HepG2 (cell line): ENCODE results near the gene DGAT2. TPM values are rescaled to one million over a fixed set of nuclear protein-coding genes. Genes with fewer than 3 reads are reported as not detected.

Experiments
- ATAC-seq: fragments of 200-7000 bp; cut with Tn5 transposase; 3 replicates; pipeline ENCODE4 v1.9.1; 2020; ENCODE audit warnings: mild to moderate bottlenecking, moderate library complexity
- BruUV-seq: library from RNA; stranded (reverse); fragments of 400-500 nt; replicated peaks from 2 replicates; lab custom pipeline; 2021; lab: Mats Ljungman, UMichigan
- CTCF ChIA-PET: fragments of 300-600 bp; formaldehyde crosslinking; extraction: SDS; loops from one replicate; lab custom pipeline; 2021; ENCODE audit warnings: low total read pairs, inconsistent platforms, low intra/inter-chr PET ratio; lab: Yijun Ruan, JAX
- POLR2A ChIA-PET: fragments of 350-600 bp; sonication (Branson Sonifier 250); formaldehyde crosslinking; loops from one replicate; lab custom pipeline; 2020; ENCODE audit warnings: antibody characterized with exemption, inconsistent platforms; lab: Yijun Ruan, JAX
- DNase-seq: peaks from one replicate; pipeline ENCODE4 v3.0.0-alpha.2; 2015; ENCODE audit warnings: low spot score
- FAIRE-seq: peaks from 3 replicates; lab custom pipeline; 2011; peaks lifted over from hg19 to GRCh38; lab: Jason Lieb, UNC
- H2AFZ ChIP-seq: one replicate; pipeline ENCODE4 v1.6.1; 2011; ENCODE audit warnings: low read length, inconsistent platforms
- H3K27ac ChIP-seq: fragments of 300-600 bp; 3 replicates; pipeline ENCODE4 v1.8.0; 2011; ENCODE audit warnings: mixed run types, mild to moderate bottlenecking, mixed read lengths, low read length, inconsistent platforms; ENCODE audit not compliant: insufficient read depth; ENCODE audit errors: extremely low read length
- H3K27me3 ChIP-seq, 2 experiments: fragments of 200-600 bp in 1 of 2; 2 replicates in 1 of 2; 3 replicates in 1 of 2; pipeline versions ENCODE4 v1.6.0 to v1.8.0; 2011; ENCODE audit warnings: low read length in 2 of 2, mild to moderate bottlenecking in 2 of 2, moderate library complexity in 2 of 2, inconsistent platforms in 1 of 2; ENCODE audit not compliant: insufficient read depth in 2 of 2, control insufficient read depth in 1 of 2
- H3K36me3 ChIP-seq, 2 experiments: fragments of 200-600 bp in 1 of 2; replicated peaks in 1 of 2; 2 replicates in 1 of 2; 3 replicates in 1 of 2; pipeline versions ENCODE4 v1.5.1 to v1.8.0; 2011; ENCODE audit warnings: low read length in 2 of 2, inconsistent platforms in 1 of 2; ENCODE audit not compliant: insufficient read depth in 2 of 2, control insufficient read depth in 1 of 2
- H3K4me1 ChIP-seq: 2 replicates; pipeline ENCODE4 v1.5.1; 2012; ENCODE audit warnings: low read length, inconsistent platforms; ENCODE audit not compliant: insufficient read depth
- H3K4me2 ChIP-seq: 2 replicates; pipeline ENCODE4 v1.6.0; 2011; ENCODE audit warnings: low read depth, low read length, inconsistent platforms
- H3K4me3 ChIP-seq, 3 experiments: fragments of 200-600 bp in 1 of 3; sonication (generic), shearing (Covaris generic) in 1 of 3; replicated peaks in 1 of 3; 2 replicates each; pipeline ENCODE4 v1.5.1; 2011 to 2016; ENCODE audit warnings: low read length in 3 of 3, inconsistent platforms in 2 of 3, low read depth in 2 of 3, mild to moderate bottlenecking in 2 of 3, control low read depth in 1 of 3, mixed read lengths in 1 of 3; ENCODE audit not compliant: insufficient read depth in 1 of 3
- H3K79me2 ChIP-seq: one replicate; pipeline ENCODE4 v1.6.1; 2011; ENCODE audit warnings: low read length, inconsistent platforms; ENCODE audit not compliant: insufficient read depth
- H3K9ac ChIP-seq: 2 replicates; pipeline ENCODE4 v1.6.0; 2011; ENCODE audit warnings: mild to moderate bottlenecking, low read depth, low read length, inconsistent platforms; ENCODE audit not compliant: insufficient read depth
- H3K9me3 ChIP-seq: 2 replicates; pipeline ENCODE4 v1.5.1; 2012; ENCODE audit warnings: mild to moderate bottlenecking, low read length
- H4K20me1 ChIP-seq: 2 replicates; pipeline ENCODE4 v1.6.0; 2011; ENCODE audit warnings: inconsistent platforms, mild to moderate bottlenecking, low read length, moderate library complexity; ENCODE audit not compliant: insufficient read depth
- CEBPG ChIP-seq: IDR thresholded peaks from 2 replicates; pipeline ENCODE4 v1.6.1; 2016
- HOXA7 ChIP-seq: sonication (generic); formaldehyde crosslinking; IDR thresholded peaks from 2 replicates; pipeline ENCODE4 v1.8.1; 2022; ENCODE audit warnings: mild to moderate bottlenecking, missing genetic modification reagents, moderate library complexity
- HOXD1 ChIP-seq: sonication (generic); formaldehyde crosslinking; IDR thresholded peaks from 2 replicates; pipeline ENCODE4 v1.5.0; 2020; ENCODE audit warnings: missing genetic modification reagents
- LRRFIP1 ChIP-seq: sonication (generic); formaldehyde crosslinking; conservative IDR thresholded peaks from 2 replicates; pipeline ENCODE4 v1.4.0; 2020; ENCODE audit warnings: missing genetic modification reagents
- MAFG ChIP-seq: sonication (generic); formaldehyde crosslinking; IDR thresholded peaks from 2 replicates; pipeline ENCODE4 v1.5.1; 2020; ENCODE audit warnings: mild to moderate bottlenecking, missing genetic modification reagents
- MED1 ChIP-seq: sonication (generic); formaldehyde crosslinking; IDR thresholded peaks from 2 replicates; pipeline ENCODE4 v1.4.0; 2020; ENCODE audit warnings: missing genetic modification reagents
- NCOA5 ChIP-seq: sonication (generic); formaldehyde crosslinking; IDR thresholded peaks from 2 replicates; pipeline ENCODE4 v1.4.0; 2020; ENCODE audit warnings: missing genetic modification reagents
- SIX4 ChIP-seq: sonication (generic); formaldehyde crosslinking; IDR thresholded peaks from 2 replicates; pipeline ENCODE4 v1.4.0; 2020; ENCODE audit warnings: missing genetic modification reagents
- TAF1 ChIP-seq: sonication (generic); formaldehyde crosslinking; IDR thresholded peaks from 2 replicates; pipeline ENCODE4 v1.4.0; 2020; ENCODE audit warnings: missing genetic modification reagents
- ZBTB20 ChIP-seq: sonication (generic); formaldehyde crosslinking; IDR thresholded peaks from 2 replicates; pipeline ENCODE4 v1.8.1; 2023; ENCODE audit warnings: missing genetic modification reagents, low read depth, mild to moderate bottlenecking, borderline replicate concordance
- ZNF12 ChIP-seq: sonication (generic); formaldehyde crosslinking; IDR thresholded peaks from 2 replicates; pipeline ENCODE4 v1.5.0; 2020; ENCODE audit warnings: missing genetic modification reagents
- ZNF136 ChIP-seq: sonication (generic); formaldehyde crosslinking; IDR thresholded peaks from 2 replicates; pipeline ENCODE4 v1.8.1; 2022; ENCODE audit warnings: low read depth, mild to moderate bottlenecking, moderate library complexity, missing genetic modification reagents
- ZNF687 ChIP-seq: sonication (generic); formaldehyde crosslinking; IDR thresholded peaks from 2 replicates; pipeline ENCODE4 v1.5.1; 2020; ENCODE audit warnings: mild to moderate bottlenecking, missing genetic modification reagents, moderate library complexity
- WGBS: methylation state at CpG from one replicate; pipeline ENCODE4 v1.1.6; 2017; ENCODE audit warnings: low lambda C conversion rate; 5-methylcytosine and 5-hydroxymethylcytosine counted together
- in situ Hi-C: cut with HindIII; loops from 2 replicates; pipeline ENCODE4 v1.10.0; 2017; ENCODE audit warnings: low pct_unique_long_range_greater_than_20kb; ENCODE audit not compliant: extremely low pct_ligation_motif_present
- intact Hi-C: fragments of 100-400 bp; cut with micrococcal nuclease; formaldehyde crosslinking; loops from one replicate; pipeline ENCODE4 v1.10.0; 2022; ENCODE audit not compliant: unreplicated experiment
- polyA plus RNA-seq, 8 experiments: library from polyadenylated mRNA; depleted of rRNA in 3 of 8; stranded (reverse) in 7 of 8; unstranded in 1 of 8; fragments of >200 nt; fragmentation: Illumina TruSeq in 4 of 8; extraction: Trizol in 4 of 8; gene quantifications; 2 replicates each; pipeline versions ENCODE4 v1.2.1 to v1.2.3, GENCODE V29; 2011 to 2016; ENCODE audit warnings: low read depth in 4 of 8, missing spikeins in 1 of 8, mixed read lengths in 1 of 8; ENCODE audit not compliant: insufficient read depth in 1 of 8
- total RNA-seq, 5 experiments: library from RNA; depleted of rRNA; stranded (reverse); fragments of >200 nt; fragmentation: Illumina TruSeq; extraction: Trizol; gene quantifications; 2 replicates each; pipeline ENCODE4 v1.2.3, GENCODE V29; 2016; ENCODE audit warnings: low read depth in 1 of 5
- TF ChIP-seq, protein P1 (sequence below): sonication (generic); formaldehyde crosslinking; IDR thresholded peaks from 2 replicates; pipeline ENCODE4 v1.8.0; 2022; ENCODE audit warnings: missing genetic modification reagents, mild to moderate bottlenecking, inconsistent platforms, borderline replicate concordance

The DGAT2 gene
- total and polyA plus RNA-seq, 2 of the 13 experiments (the other 11 are each of a cell fraction or from before 2014, with no cell fraction given) = 39.0 to 65.6 TPM

GRCh38 chr11:75792997-75793800, 24.6 kb downstream of the DGAT2 start (continued):
- peak; percentile 91 for TF ChIP-seq ZNF687 (CRISPR knock-in tag)
- TF ChIP-seq SIX4 (CRISPR knock-in tag) = no peak
- no peak for TF ChIP-seq CEBPG (CRISPR knock-in tag)
- TF ChIP-seq ZNF136 (CRISPR knock-in tag) = no peak

- in situ Hi-C loops (no loop called here), intact Hi-C loops (no loop called here)
- Histone ChIP-seq H3K4me3 (no peak overlapping the region), H3K27me3 (no peaks in the 10 kb centered on the region), H3K4me1 (peaks cover 77% of the 10 kb centered on the region), H4K20me1 (no peaks in the 10 kb centered on the region), H3K4me2 (no peak overlapping the region), H3K27ac (peak overlapping the region; percentile 0), H3K9ac (no peak overlapping the region), H3K36me3 (peaks cover 9 to 50% of the 10 kb centered on the region in 2 experiments; a peak in 4 of 5 replicates), H2AFZ (no peak overlapping the region), H3K9me3 (no peaks in the 10 kb centered on the region), H3K79me2 (no peaks in the 10 kb centered on the region)
- TF ChIP-seq ZNF12 (CRISPR knock-in tag) = no peak
- TF ChIP-seq MED1 (CRISPR knock-in tag) = no peak
- TF ChIP-seq, protein P1, sequence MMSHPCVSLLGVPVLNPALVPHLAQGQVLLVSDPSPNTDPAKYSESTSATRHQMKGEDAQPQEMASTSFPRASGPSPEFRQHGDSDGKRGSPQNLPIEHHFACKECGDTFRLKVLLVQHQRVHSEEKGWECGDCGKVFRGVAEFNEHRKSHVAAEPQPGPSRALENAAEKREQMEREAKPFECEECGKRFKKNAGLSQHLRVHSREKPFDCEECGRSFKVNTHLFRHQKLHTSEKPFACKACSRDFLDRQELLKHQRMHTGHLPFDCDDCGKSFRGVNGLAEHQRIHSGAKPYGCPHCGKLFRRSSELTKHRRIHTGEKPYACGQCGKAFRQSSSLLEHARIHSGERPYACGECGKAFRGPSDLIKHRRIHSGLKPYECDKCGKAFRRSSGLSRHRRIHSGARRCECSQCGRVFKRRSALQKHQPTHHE (CRISPR knock-in tag) = no peak
- TF ChIP-seq HOXA7 (CRISPR knock-in tag) = no peak
- no peak for TF ChIP-seq MAFG (CRISPR knock-in tag)
- TF ChIP-seq NCOA5 (CRISPR knock-in tag) = no peak
- no peak for TF ChIP-seq TAF1 (CRISPR knock-in tag)
- no peak for TF ChIP-seq LRRFIP1
- TF ChIP-seq ZBTB20 = no peak
- TF ChIP-seq HOXD1 (CRISPR knock-in tag) = no peak
- ATAC-seq (no peak), DNase-seq (no peak), FAIRE-seq (no peak)
- BruUV-seq = no TSS peak
- 93% methylated on average over 2 of the region's 2 CpGs for WGBS
- POLR2A ChIA-PET = interaction anchor here (1.0 to 7.1 kb wide), 7 partner anchors 8 to 74 kb away, joined by 4 to 138 read pairs (median 8); partner anchors contain the start of genes DGAT2 and UVRAG
- CTCF ChIA-PET = no interaction called here
Measured at GRCh38 chr11:75793966-75794365, 25.4 kb downstream of the DGAT2 start.
